Epithelial cell of esophagus (primary cell): Measurements from ENCODE around the gene RBPMS2.

Experiments
- DNase-seq: peaks from one replicate; pipeline ENCODE4 v3.0.0; 2010; ENCODE audit warnings: low read depth
- H3K4me3 ChIP-seq: 2 replicates; pipeline ENCODE4 v1.5.1; 2011; ENCODE audit warnings: mild to moderate bottlenecking, low read length, control low read depth
- CTCF ChIP-seq: IDR thresholded peaks from 2 replicates; pipeline ENCODE4 v1.5.1; 2011; ENCODE audit warnings: low read depth, mild to moderate bottlenecking, low read length, control low read depth, inconsistent platforms; ENCODE audit not compliant: insufficient read depth; ENCODE audit errors: missing control alignments

The RBPMS2 gene

GRCh38 chr15:64739577-64740143 is 35.7 kb downstream of the RBPMS2 start:
- no peak for TF ChIP-seq CTCF
- no peak for DNase-seq
- H3K4me3 ChIP-seq: no peak overlapping the region

- TF ChIP-seq CTCF: no peak
- no peak overlapping the region for H3K4me3 ChIP-seq
- no peak for DNase-seq
Measured at GRCh38 chr15:64739156-64739555, 36.2 kb downstream of the RBPMS2 start.

GRCh38 chr15:64738226-64739095 is 36.9 kb downstream of the RBPMS2 start:
- TF ChIP-seq CTCF: no peak
- H3K4me3 ChIP-seq: no peak overlapping the region
- no peak for DNase-seq

GRCh38 chr15:64732156-64732860 is 43.1 kb downstream of the RBPMS2 start:
- no peak overlapping the region for H3K4me3 ChIP-seq
- no peak for DNase-seq
- TF ChIP-seq CTCF: no peak

- TF ChIP-seq CTCF: no peak
- H3K4me3 ChIP-seq: no peak overlapping the region
- no peak for DNase-seq
Measured at GRCh38 chr15:64731805-64732151, 43.6 kb downstream of the RBPMS2 start.

GRCh38 chr15:64731012-64731804 is 44.2 kb downstream of the RBPMS2 start:
- peak overlapping the region; percentile 16 for H3K4me3 ChIP-seq
- DNase-seq: peak; percentile 86
- TF ChIP-seq CTCF: peak; percentile 90
